Glomerular visceral epithelial cell (primary cell): ENCODE measurements around the gene GRM7.

Experiments
- DNase-seq: peaks from one replicate; pipeline ENCODE4 v3.0.0-alpha.2; 2016; ENCODE audit errors: extremely low spot score

Gene GRM7

GRCh38 chr3:7788881-7789280 is 928.0 kb downstream of the GRM7 start:
- DNase-seq: no peak

GRCh38 chr3:7789324-7789723 is 928.4 kb downstream of the GRM7 start:
- DNase-seq: no peak

- DNase-seq: no peak
These were observed 929.2 kb downstream of the GRM7 start for GRCh38 chr3:7790141-7790540.
